Stimulated activated CD4-positive, alpha-beta T cell treated with anti-CD3 and anti-CD28 coated beads, Interleukin-2, amount 100 ng/mL, for 4 hours (primary cell): ENCODE measurements around the gene PRAMEF15.
"Not testable (repeated sequence)": the region's sequence is repeated elsewhere in the genome, so short reads cannot be mapped to it uniquely, and the experiment has no call there.

Experiments
- DNase-seq: peaks from one replicate; pipeline ENCODE4 v3.0.0-alpha.2; 2020; ENCODE audit warnings: low read depth

PRAMEF15 gene

GRCh38 chr1:13315281-13315680 lies at the start of gene PRAMEF15:
Gene PRAMEF15 (plus strand): TSS chr1:13315581. CDS start chr1:13318408, 2,827 bp downstream.
- not testable (repeated sequence) for DNase-seq

DNA sequence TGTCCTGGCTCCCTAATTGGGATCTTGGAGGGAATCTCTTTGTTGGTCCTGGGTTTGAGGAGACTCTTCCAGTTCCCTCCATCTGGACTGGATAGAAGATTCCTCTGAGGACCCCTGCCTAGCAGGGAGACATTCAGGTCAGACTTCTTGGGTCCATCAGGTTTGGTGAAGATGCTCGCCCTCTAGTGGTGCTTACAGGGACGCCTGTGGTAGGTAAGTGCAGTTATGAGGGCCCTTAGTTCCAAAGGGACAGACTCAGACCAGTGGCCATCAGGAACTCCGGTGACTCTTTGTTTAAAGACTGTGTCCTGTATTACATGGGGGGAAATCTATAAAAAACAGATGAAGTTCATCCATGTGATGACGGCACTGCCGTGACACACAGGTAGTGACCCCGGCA lies 38.4 kb upstream of the PRAMEF15 start:
- DNase-seq, result not testable (repeated sequence)

- not testable (repeated sequence) for DNase-seq
Measured at GRCh38 chr1:13279617-13280016, 35.8 kb upstream of the PRAMEF15 start.

- DNase-seq, result not testable (repeated sequence)
Measured at GRCh38 chr1:13285037-13285436, 30.3 kb upstream of the PRAMEF15 start, which contains the start of gene PRAMEF8. Gene PRAMEF8 (minus strand): TSS chr1:13285137. CDS start chr1:13284091, 1,046 bp downstream.

GRCh38 chr1:13289030-13289429 lies 26.4 kb upstream of the PRAMEF15 start:
- not testable (repeated sequence) for DNase-seq

GRCh38 chr1:13297216-13297931 lies 18.0 kb upstream of the PRAMEF15 start:
- not testable (repeated sequence) for DNase-seq

DNA sequence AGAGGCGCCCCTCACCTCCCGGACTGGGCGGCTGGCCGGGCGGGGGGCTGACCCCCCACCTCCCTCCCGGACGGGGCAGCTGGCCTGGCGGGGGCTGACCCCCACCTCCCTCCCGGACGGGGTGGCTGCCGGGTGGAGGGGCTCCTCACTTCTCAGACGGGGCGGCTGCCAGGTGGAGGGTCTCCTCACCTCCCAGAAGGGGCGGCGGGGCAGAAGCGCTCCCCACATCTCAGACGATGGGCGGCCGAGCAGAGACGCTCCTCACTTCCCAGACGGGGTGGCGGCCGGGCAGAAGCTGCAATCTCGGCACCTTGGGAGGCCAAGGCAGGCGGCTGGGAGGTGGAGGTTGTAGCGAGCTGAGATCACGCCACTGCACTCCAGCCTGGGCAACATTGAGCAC lies 16.7 kb upstream of the PRAMEF15 start:
- DNase-seq, result not testable (repeated sequence)

DNA sequence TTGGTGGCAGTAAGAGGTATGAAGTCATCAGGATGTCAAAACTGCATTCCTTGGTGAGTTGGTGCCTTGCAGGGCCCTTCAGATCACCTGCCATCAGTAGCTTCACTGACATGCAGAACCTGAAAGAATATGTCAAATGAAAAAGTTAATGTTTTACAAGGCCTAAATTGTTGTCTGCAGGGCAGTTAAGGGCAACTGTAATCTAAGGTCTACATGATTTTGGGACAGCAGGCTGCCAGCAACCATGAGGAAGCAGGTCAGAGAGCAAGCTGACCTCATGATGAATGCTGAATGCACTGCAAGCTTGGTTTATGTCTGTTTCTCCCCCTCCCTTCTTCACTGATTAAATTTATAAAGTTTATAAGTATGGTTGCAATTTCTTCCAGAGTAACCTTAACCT lies 13.2 kb upstream of the PRAMEF15 start:
- DNase-seq, result not testable (repeated sequence)

GRCh38 chr1:13303239-13303638 lies 12.1 kb upstream of the PRAMEF15 start, which contains the start of gene PRAMEF33:
Gene PRAMEF33 (plus strand): TSS chr1:13303539. CDS start chr1:13305955, 2,416 bp downstream.
- DNase-seq, result not testable (repeated sequence)

GRCh38 chr1:13342496-13342895 lies 27.1 kb downstream of the PRAMEF15 start:
- not testable (repeated sequence) for DNase-seq

GRCh38 chr1:13347034-13347433 lies 31.7 kb downstream of the PRAMEF15 start, which contains the start of gene PRAMEF14:
Gene PRAMEF14 (minus strand): TSS chr1:13347134. CDS start chr1:13345314, 1,820 bp downstream.
- not testable (repeated sequence) for DNase-seq

DNA sequence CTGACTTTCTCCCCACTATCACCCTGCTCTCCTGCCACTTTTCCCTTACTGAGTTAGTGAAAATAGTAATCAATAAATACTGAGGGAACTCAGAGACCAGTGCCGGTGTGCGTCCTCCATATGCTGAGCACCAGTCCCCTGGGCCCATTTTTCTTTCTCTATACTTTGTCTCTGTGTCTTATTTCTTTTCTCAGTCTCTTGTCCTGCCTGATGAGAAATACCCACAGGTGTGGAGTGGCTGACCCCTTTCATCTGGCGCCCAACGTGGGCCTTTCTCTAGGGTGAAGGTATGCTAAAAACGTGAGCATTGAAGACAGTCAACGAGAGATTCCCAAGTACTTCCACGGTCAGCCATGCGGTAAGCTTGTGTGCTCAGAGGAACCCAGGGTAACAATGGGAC lies 38.1 kb downstream of the PRAMEF15 start:
- not testable (repeated sequence) for DNase-seq

DNA sequence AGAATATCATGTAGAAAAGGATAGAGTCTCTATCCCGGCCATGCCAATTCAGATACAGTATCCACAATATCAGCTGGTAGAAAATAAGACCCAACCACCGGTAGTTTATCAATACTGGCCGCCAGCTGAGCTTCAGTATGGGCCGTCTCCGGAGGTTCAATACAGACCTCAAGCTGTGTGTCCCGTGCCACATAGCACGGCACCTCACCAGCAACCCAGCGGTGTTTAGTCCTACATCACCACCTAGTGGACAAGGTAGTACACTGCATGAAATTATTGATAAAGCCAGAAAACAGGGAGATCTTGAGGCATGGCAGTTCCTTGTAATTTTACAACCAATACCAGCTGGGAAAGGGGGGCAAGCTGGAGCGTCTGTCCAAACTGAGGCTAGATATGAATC lies 39.1 kb downstream of the PRAMEF15 start:
- not testable (repeated sequence) for DNase-seq

DNA sequence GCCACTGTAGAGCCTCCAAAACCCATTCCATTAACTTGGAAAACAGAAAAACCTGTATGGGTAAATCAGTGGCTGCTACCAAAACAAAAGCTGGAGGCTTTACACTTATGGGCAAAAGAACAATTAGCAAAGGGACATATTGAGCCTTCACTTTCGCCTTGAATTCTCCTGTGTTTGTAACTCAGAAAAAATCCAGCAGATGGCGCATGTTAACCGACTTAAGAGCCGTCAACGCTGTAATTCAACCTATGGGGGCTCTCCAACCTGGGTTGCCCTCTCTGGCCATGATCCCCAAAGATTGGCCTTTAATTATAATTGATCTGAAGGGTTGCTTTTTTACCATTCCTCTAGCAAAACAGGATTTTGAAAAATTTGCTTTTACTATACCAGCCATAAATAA lies 41.4 kb downstream of the PRAMEF15 start:
- DNase-seq, result peak; percentile 0

GRCh38 chr1:13362364-13362763 lies 47.0 kb downstream of the PRAMEF15 start:
- not testable (repeated sequence) for DNase-seq

DNA sequence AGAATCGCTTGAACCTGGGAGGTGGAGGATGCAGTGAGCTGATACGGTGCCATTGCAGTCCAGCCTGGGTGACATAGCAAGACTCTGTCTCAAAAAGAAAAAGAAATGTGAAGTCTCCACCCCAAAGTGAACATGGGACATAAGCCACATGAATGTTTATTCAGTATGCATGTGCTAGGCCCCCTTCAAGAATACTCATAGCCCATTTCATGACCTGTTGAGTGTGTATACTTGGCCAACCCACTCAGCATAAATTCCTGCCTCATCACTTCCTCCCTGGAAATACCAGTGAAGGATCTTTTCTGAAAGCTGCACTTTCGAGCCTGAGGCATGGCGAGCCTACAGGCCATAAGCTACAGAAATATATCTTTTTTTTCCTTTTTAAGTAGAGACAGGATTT lies 49.5 kb downstream of the PRAMEF15 start:
- DNase-seq, result not testable (repeated sequence)

DNA sequence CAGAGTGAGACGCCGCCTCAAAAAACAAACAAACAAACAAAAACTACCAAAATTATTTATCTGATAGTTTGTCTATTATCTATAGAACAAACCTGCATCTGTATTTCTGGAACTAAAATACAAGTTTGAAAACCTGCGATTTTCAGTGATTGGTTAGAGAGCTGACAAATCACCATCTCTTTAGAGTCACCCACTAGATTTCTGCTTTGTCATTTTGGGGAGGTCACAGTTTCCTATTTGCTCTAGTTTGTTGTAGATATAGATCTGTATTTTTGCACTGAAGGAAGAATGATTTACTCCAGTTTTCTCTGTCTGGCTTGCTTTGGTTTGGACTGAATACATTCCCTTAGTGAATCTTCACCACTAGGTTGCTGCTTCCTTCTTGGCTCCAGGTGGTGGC lies 51.2 kb downstream of the PRAMEF15 start:
- DNase-seq, result not testable (repeated sequence)

DNA sequence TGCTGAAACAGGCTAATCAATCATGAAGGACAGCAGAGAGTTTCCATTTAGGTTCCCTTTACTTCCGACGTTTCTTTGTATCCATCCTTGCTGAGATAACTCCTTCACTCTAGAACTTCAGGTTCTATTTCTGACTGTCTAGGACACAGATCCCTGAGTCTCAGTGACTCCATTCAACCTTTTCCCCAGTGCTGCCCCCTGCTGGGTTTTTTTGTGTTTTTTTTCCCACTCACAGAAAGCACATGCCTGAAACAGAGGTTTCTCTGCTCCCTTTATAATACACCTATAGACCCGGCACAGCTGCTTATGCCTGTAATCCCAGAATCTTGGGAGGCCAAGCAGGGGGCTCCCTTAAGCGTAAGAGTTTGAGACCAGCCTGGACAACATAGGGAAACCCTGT lies 53.2 kb downstream of the PRAMEF15 start:
- not testable (repeated sequence) for DNase-seq
